Hepatocyte (in vitro differentiated cells): ENCODE measurements around the gene PPME1.

ENCODE experiments used
- EZH2 ChIP-seq: fragments of 200-600 bp; sonication (generic); IDR thresholded peaks from 2 replicates; pipeline ENCODE4 v1.6.1; 2016; ENCODE audit warnings: antibody characterized with exemption, mild to moderate bottlenecking, borderline replicate concordance
- EZH2phosphoT487 ChIP-seq: fragments of 200-600 bp; sonication (generic); IDR thresholded peaks from one replicate; pipeline ENCODE4 v1.6.1; 2018; ENCODE audit warnings: antibody characterized with exemption, mild to moderate bottlenecking, low read depth, moderate library complexity; ENCODE audit not compliant: unreplicated experiment, severe bottlenecking
- TF ChIP-seq, protein P1 (sequence below): fragments of 200-600 bp; sonication (generic); IDR thresholded peaks from 2 replicates; pipeline ENCODE4 v1.5.1; 2016; ENCODE audit warnings: antibody characterized with exemption, mild to moderate bottlenecking; ENCODE audit not compliant: poor library complexity

DNA sequence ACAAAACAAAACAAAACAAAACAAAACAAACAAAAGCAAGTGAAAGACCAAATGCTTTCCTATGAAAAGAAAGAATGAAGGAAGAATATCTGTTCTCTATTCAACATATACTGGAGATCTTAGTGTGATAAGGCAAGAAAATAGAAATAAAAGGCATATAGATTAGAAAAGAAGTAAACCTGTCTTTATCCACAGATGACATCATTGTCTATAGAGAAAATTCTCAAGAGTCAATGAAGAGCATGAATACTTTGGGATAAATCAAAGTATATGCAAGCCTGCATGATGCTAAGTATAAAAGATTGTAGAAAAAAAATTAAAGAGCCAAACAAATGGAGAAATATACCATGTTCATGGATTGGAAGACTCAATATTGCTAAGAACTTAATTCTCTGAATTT is 17.9 kb upstream of the PPME1 start:
- TF ChIP-seq, protein P1, sequence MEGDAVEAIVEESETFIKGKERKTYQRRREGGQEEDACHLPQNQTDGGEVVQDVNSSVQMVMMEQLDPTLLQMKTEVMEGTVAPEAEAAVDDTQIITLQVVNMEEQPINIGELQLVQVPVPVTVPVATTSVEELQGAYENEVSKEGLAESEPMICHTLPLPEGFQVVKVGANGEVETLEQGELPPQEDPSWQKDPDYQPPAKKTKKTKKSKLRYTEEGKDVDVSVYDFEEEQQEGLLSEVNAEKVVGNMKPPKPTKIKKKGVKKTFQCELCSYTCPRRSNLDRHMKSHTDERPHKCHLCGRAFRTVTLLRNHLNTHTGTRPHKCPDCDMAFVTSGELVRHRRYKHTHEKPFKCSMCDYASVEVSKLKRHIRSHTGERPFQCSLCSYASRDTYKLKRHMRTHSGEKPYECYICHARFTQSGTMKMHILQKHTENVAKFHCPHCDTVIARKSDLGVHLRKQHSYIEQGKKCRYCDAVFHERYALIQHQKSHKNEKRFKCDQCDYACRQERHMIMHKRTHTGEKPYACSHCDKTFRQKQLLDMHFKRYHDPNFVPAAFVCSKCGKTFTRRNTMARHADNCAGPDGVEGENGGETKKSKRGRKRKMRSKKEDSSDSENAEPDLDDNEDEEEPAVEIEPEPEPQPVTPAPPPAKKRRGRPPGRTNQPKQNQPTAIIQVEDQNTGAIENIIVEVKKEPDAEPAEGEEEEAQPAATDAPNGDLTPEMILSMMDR, result no peak
- TF ChIP-seq EZH2 (no peak), EZH2phosphoT487 (no peak)
